IMR-90 (cell line): ENCODE results near the gene TMX3. TPM values are rescaled to one million over a fixed set of nuclear protein-coding genes. Genes with fewer than 3 reads are reported as not detected.

Source experiments
- ATAC-seq: fragments of 200-7000 bp; cut with Tn5 transposase; 2 replicates; pipeline ENCODE4 v1.9.1; 2020; ENCODE audit warnings: low read depth, mild to moderate bottlenecking, moderate library complexity
- BruUV-seq: library from RNA; stranded (reverse); fragments of 400-500 nt; replicated peaks from 2 replicates; lab custom pipeline; 2021; lab: Mats Ljungman, UMichigan
- CTCF ChIA-PET: fragments of 300-600 bp; formaldehyde crosslinking; extraction: SDS; loops from one replicate; lab custom pipeline; 2021; ENCODE audit warnings: antibody characterized with exemption; lab: Yijun Ruan, JAX
- POLR2A ChIA-PET: fragments of 300-600 bp; sonication (Branson Sonifier 250); formaldehyde crosslinking; loops from one replicate; lab custom pipeline; 2022; ENCODE audit warnings: antibody characterized with exemption; ENCODE audit not compliant: unreplicated experiment; lab: Charles Lee
- DNase-seq: peaks from one replicate; pipeline ENCODE4 v3.0.0; 2013
- H2AFZ ChIP-seq: replicated peaks from 2 replicates; pipeline ENCODE3; 2013; ENCODE audit warnings: low read length, mild to moderate bottlenecking; ENCODE audit not compliant: poor library complexity
- H2AK5ac ChIP-seq: 2 replicates; pipeline ENCODE4 v1.6.1; 2013; ENCODE audit warnings: low read depth, low read length, inconsistent platforms
- H2AK9ac ChIP-seq: replicated peaks from 2 replicates; pipeline ENCODE3; 2013; ENCODE audit warnings: mild to moderate bottlenecking, low read depth, low read length, moderate library complexity; ENCODE audit not compliant: poor library complexity
- H2BK120ac ChIP-seq: 2 replicates; pipeline ENCODE4 v1.6.1; 2013; ENCODE audit warnings: low read depth, low read length, inconsistent platforms
- H2BK15ac ChIP-seq: 3 replicates; pipeline ENCODE4 v1.6.1; 2013; ENCODE audit warnings: low read depth, low read length, inconsistent platforms
- H2BK20ac ChIP-seq: 2 replicates; pipeline ENCODE4 v1.6.1; 2013; ENCODE audit warnings: low read depth, mild to moderate bottlenecking, inconsistent platforms, low read length, moderate library complexity
- H2BK5ac ChIP-seq: 2 replicates; pipeline ENCODE4 v1.6.1; 2013; ENCODE audit warnings: mild to moderate bottlenecking, low read depth, low read length, inconsistent platforms; ENCODE audit not compliant: poor library complexity, severe bottlenecking
- H3K14ac ChIP-seq: replicated peaks from 2 replicates; pipeline ENCODE4 v1.6.1; 2013; ENCODE audit warnings: low read depth, low read length, inconsistent platforms
- H3K18ac ChIP-seq: 2 replicates; pipeline ENCODE4 v1.6.1; 2013; ENCODE audit warnings: low read depth, low read length, control low read depth
- H3K23ac ChIP-seq: 2 replicates; pipeline ENCODE4 v1.6.1; 2013; ENCODE audit warnings: low read depth, low read length, inconsistent platforms
- H3K27ac ChIP-seq: 2 replicates; pipeline ENCODE4 v1.5.1; 2013; ENCODE audit warnings: mild to moderate bottlenecking, control low read depth, low read length; ENCODE audit not compliant: insufficient read depth
- H3K27me3 ChIP-seq: 2 replicates; pipeline ENCODE4 v1.6.1; 2013; ENCODE audit warnings: low read length; ENCODE audit not compliant: control insufficient read depth, insufficient read depth
- H3K36me3 ChIP-seq: 2 replicates; pipeline ENCODE4 v1.6.1; 2013; ENCODE audit warnings: low read length, mixed read lengths; ENCODE audit not compliant: control insufficient read depth, insufficient read depth
- H3K4ac ChIP-seq: 2 replicates; pipeline ENCODE4 v1.6.1; 2013; ENCODE audit warnings: low read depth, low read length, inconsistent platforms
- H3K4me1 ChIP-seq: 2 replicates; pipeline ENCODE4 v1.6.1; 2013; ENCODE audit warnings: low read length, mixed read lengths; ENCODE audit not compliant: control insufficient read depth, insufficient read depth
- H3K4me2 ChIP-seq: 2 replicates; pipeline ENCODE4 v1.6.1; 2013; ENCODE audit warnings: low read depth, mild to moderate bottlenecking, control low read depth, low read length, moderate library complexity
- H3K4me3 ChIP-seq: 2 replicates; pipeline ENCODE4 v1.5.1; 2013; ENCODE audit warnings: low read depth, mild to moderate bottlenecking, control low read depth, low read length, moderate library complexity; ENCODE audit not compliant: insufficient read depth
- H3K56ac ChIP-seq: 2 replicates; pipeline ENCODE4 v1.6.1; 2013; ENCODE audit warnings: low read length, inconsistent platforms; ENCODE audit not compliant: insufficient read depth; ENCODE audit errors: extremely low read depth
- H3K79me1 ChIP-seq, 2 experiments: 2 replicates each; pipeline ENCODE4 v1.6.1; 2013; ENCODE audit warnings: low read length in 2 of 2, inconsistent platforms in 1 of 2, low read depth in 1 of 2
- H3K9ac ChIP-seq: 2 replicates; pipeline ENCODE4 v1.6.1; 2013; ENCODE audit warnings: low read depth, low read length, control low read depth
- H3K9me1 ChIP-seq: 2 replicates; pipeline ENCODE4 v1.6.1; 2013; ENCODE audit warnings: low read length, inconsistent platforms; ENCODE audit not compliant: insufficient read depth
- H3K9me3 ChIP-seq: 2 replicates; pipeline ENCODE4 v1.6.1; 2013; ENCODE audit warnings: low read length; ENCODE audit not compliant: control insufficient read depth, insufficient read depth
- H4K20me1 ChIP-seq: 2 replicates; pipeline ENCODE4 v1.6.1; 2013; ENCODE audit warnings: low read length, inconsistent platforms; ENCODE audit not compliant: insufficient read depth
- H4K5ac ChIP-seq: 2 replicates; pipeline ENCODE4 v1.6.1; 2013; ENCODE audit warnings: mild to moderate bottlenecking, low read depth, low read length, control low read depth
- H4K8ac ChIP-seq, 2 experiments: 2 replicates each; pipeline ENCODE4 v1.6.1; 2013; ENCODE audit warnings: low read depth in 2 of 2, low read length in 2 of 2, control low read depth in 1 of 2, inconsistent platforms in 1 of 2
- H4K91ac ChIP-seq: 2 replicates; pipeline ENCODE4 v1.6.1; 2013; ENCODE audit warnings: low read depth, low read length, inconsistent platforms; ENCODE audit not compliant: insufficient read depth
- CEBPB ChIP-seq: IDR thresholded peaks from 2 replicates; pipeline ENCODE4 v1.6.1; 2012; ENCODE audit warnings: low read depth, low read length, improper control_type of control experiment
- CTCF ChIP-seq: conservative IDR thresholded peaks from 2 replicates; pipeline ENCODE4 v1.5.1; 2012; ENCODE audit warnings: mild to moderate bottlenecking, low read depth, low read length, improper control_type of control experiment
- ELK1 ChIP-seq: fragments of 150-350 bp; IDR thresholded peaks from 2 replicates; pipeline ENCODE4 v1.6.1; 2016; ENCODE audit warnings: low read depth, mild to moderate bottlenecking, low read length, moderate library complexity, borderline replicate concordance
- MAZ ChIP-seq: IDR thresholded peaks from 2 replicates; pipeline ENCODE4 v1.6.1; 2012; ENCODE audit warnings: low read depth, mild to moderate bottlenecking, low read length, improper control_type of control experiment, moderate library complexity, borderline replicate concordance
- WGBS, 2 experiments: methylation state at CpG; one replicate each; pipeline versions ENCODE4 v1.1.5 to v1.1.7; 2013; ENCODE audit warnings: missing lambda C conversion rate in 2 of 2; ENCODE audit not compliant: insufficient read length in 1 of 2; ENCODE audit errors: extremely low coverage in 2 of 2; 5-methylcytosine and 5-hydroxymethylcytosine counted together
- dilution Hi-C: fragments of 300-500 bp; cut with HindIII; formaldehyde crosslinking; loops from one replicate; pipeline ENCODE4 v1.14.3; 2018; ENCODE audit warnings: low sequenced_read_pairs; ENCODE audit not compliant: unreplicated experiment
- in situ Hi-C: fragments of 300-500 bp; cut with MboI; formaldehyde crosslinking; loops from 3 replicates; pipeline ENCODE4 v1.14.3; 2019; ENCODE audit warnings: low sequenced_read_pairs, inconsistent platforms, mixed read lengths
- intact Hi-C: fragments of 100-400 bp; cut with micrococcal nuclease; formaldehyde crosslinking; loops from 2 replicates; pipeline ENCODE4 v1.10.0; 2022
- polyA plus RNA-seq, 3 experiments: library from polyadenylated mRNA; depleted of rRNA; stranded (reverse); fragments of >200 nt; gene quantifications; 2 replicates each; pipeline ENCODE4 v1.2.3, GENCODE V29; 2012; ENCODE audit warnings: low replicate concordance in 1 of 3
- total RNA-seq: library from RNA; depleted of rRNA; stranded (reverse); fragments of >200 nt; gene quantifications from 2 replicates; pipeline ENCODE4 v1.2.3, GENCODE V29; 2012

The TMX3 gene
- total and polyA plus RNA-seq, 2 of the 4 experiments (the other 2 are of a cell fraction): 22.8 to 50.5 TPM

- no CpG with 5 or more reads among the region's 2 CpGs for WGBS, 2 experiments
- H3K36me3 ChIP-seq: no peaks in the 10 kb centered on the region
- no peak overlapping the region for H4K5ac ChIP-seq
- no peak overlapping the region for H3K18ac ChIP-seq
- no peaks in the 10 kb centered on the region for H3K4me1 ChIP-seq
- dilution Hi-C loops: no loop called here
- H3K4ac ChIP-seq: no peak overlapping the region
- H3K4me3 ChIP-seq: no peak overlapping the region
- H4K8ac ChIP-seq: no peak overlapping the region
- no peak overlapping the region for H4K91ac ChIP-seq
- H3K23ac ChIP-seq: no peak overlapping the region
- ChIA-PET CTCF (no interaction called here), POLR2A (no interaction called here)
- no peak for TF ChIP-seq MAZ
- TF ChIP-seq CEBPB: no peak
- no peak for TF ChIP-seq ELK1
- TF ChIP-seq CTCF: no peak
- intact Hi-C loops: no loop called here
- H3K27ac ChIP-seq: no peak overlapping the region
- no peak overlapping the region for H2BK5ac ChIP-seq
- no peaks in the 10 kb centered on the region for H3K27me3 ChIP-seq
- in situ Hi-C loops: no loop called here
- H2BK120ac ChIP-seq: no peak overlapping the region
- no peak for DNase-seq
- no TSS peak for BruUV-seq
- H2AK5ac ChIP-seq: no peak overlapping the region
- H3K79me1 ChIP-seq: no peaks in the 10 kb centered on the region
- H2BK15ac ChIP-seq: no peak overlapping the region
- no peak overlapping the region for H2BK20ac ChIP-seq
- H3K4me2 ChIP-seq: no peak overlapping the region
- H2AK9ac ChIP-seq: no peak overlapping the region
- H3K56ac ChIP-seq: no peak overlapping the region
- no peaks in the 10 kb centered on the region for H3K9me1 ChIP-seq
- ATAC-seq: no peak
- no peak overlapping the region for H3K9ac ChIP-seq
- no peak overlapping the region for H2AFZ ChIP-seq
- H3K9me3 ChIP-seq: no peaks in the 10 kb centered on the region
- no peak overlapping the region for H3K14ac ChIP-seq
- no peaks in the 10 kb centered on the region for H4K20me1 ChIP-seq
Observed at GRCh38 chr18:68728081-68728700, 13.3 kb upstream of the TMX3 start.
